Activated CD8-positive, alpha-beta memory T cell treated with anti-CD3 and anti-CD28 coated beads for 4 hours (primary cell): Measurements from ENCODE around the gene TARS1.
"Not testable (repeated sequence)": the region's sequence is repeated elsewhere in the genome, so short reads cannot be mapped to it uniquely, and the experiment has no call there.

ENCODE experiments used
- DNase-seq, 2 donors: peaks; one replicate each; pipeline ENCODE4 v3.0.0-alpha.2; 2020; ENCODE audit warnings: low read depth in 2 of 2

TARS1 gene

GRCh38 chr5:33488558-33489355 is 48.0 kb downstream of the TARS1 start:
- DNase-seq = no peak

GRCh38 chr5:33489481-33490067 is 48.8 kb downstream of the TARS1 start:
- no peak for DNase-seq

GRCh38 chr5:33490071-33490665 is 49.4 kb downstream of the TARS1 start:
- no peak for DNase-seq

- no peak for DNase-seq
These were observed 51.2 kb downstream of the TARS1 start for GRCh38 chr5:33491941-33492340.

- no peak for DNase-seq
These were observed 53.7 kb downstream of the TARS1 start for GRCh38 chr5:33494466-33494865.

GRCh38 chr5:33501260-33501659 is 60.5 kb downstream of the TARS1 start:
- DNase-seq = no peak

GRCh38 chr5:33501899-33502298 is 61.1 kb downstream of the TARS1 start:
- DNase-seq = no peak

- no peak for DNase-seq
These were observed 63.8 kb downstream of the TARS1 start for GRCh38 chr5:33504570-33504969.

- DNase-seq = no peak
These were observed 66.7 kb downstream of the TARS1 start for GRCh38 chr5:33507426-33507825.

GRCh38 chr5:33509036-33509435 is 68.3 kb downstream of the TARS1 start:
- no peak for DNase-seq

- DNase-seq = no peak
These were observed 72.9 kb downstream of the TARS1 start for GRCh38 chr5:33513462-33514185.

- DNase-seq = not testable (repeated sequence)
These were observed 74.6 kb downstream of the TARS1 start for GRCh38 chr5:33515366-33515765.

- no peak for DNase-seq
These were observed 75.7 kb downstream of the TARS1 start for GRCh38 chr5:33516421-33516820.
